ENCODE data around the gene CLEC16A. TPM values are rescaled to one million over a fixed set of nuclear protein-coding genes. Genes with fewer than 3 reads are reported as not detected.

Gene CLEC16A
- total RNA-seq, 4 donors from 2014 or later: 7.6 to 65.6 (median 28.0) TPM

- intact Hi-C loops (cut with DNase I; ENCODE audit: low total_unique reads): no loop called here
- no peaks in the 10 kb centered on the region for H3K4me1 ChIP-seq
- H3K9me3 ChIP-seq: no peaks in the 10 kb centered on the region
- H3K27me3 ChIP-seq: no peaks in the 10 kb centered on the region
- H3K4me3 ChIP-seq: no peak overlapping the region
- no peak for DNase-seq
- no peak overlapping the region for H3K27ac ChIP-seq
- no peaks in the 10 kb centered on the region for H3K36me3 ChIP-seq
- TF ChIP-seq POLR2A (IDR thresholded peaks at IDR 0.05): no peak
- no peak for TF ChIP-seq CTCF (IDR thresholded peaks at IDR 0.05)
Measured at GRCh38 chr16:11140466-11140865, 196.1 kb downstream of the CLEC16A start.

DNA sequence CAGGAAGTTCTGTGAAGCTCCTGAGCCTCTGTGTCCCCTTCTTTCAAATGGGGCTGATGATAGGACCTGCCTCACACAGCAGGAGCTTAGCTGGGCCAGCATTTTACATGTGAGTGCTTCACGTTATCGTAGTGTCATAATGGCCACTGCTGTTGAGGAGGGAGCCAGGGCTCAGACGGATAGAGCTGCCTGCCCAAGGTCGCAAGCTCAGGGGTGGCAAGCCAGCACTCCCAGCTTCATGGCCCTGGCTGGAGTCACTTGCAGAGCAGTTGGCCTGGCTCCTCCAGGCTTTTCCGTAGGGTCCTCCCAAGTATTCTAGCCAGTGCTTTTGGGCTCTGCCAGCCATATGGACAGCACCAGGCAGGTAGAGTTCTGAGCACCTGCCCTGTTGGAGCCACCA, 196.5 kb downstream of the CLEC16A start:
- no peak for DNase-seq
- no peaks in the 10 kb centered on the region for H3K27me3 ChIP-seq
- intact Hi-C loops (cut with DNase I; ENCODE audit: low total_unique reads): no loop called here
- H3K27ac ChIP-seq: no peak overlapping the region
- no peak overlapping the region for H3K4me3 ChIP-seq
- H3K36me3 ChIP-seq: no peaks in the 10 kb centered on the region
- H3K9me3 ChIP-seq: no peaks in the 10 kb centered on the region
- H3K4me1 ChIP-seq: no peaks in the 10 kb centered on the region
- TF ChIP-seq POLR2A (IDR thresholded peaks at IDR 0.05): no peak
- no peak for TF ChIP-seq CTCF (IDR thresholded peaks at IDR 0.05)

- Histone ChIP-seq H3K27ac (no peak overlapping the region), H3K9me3 (no peaks in the 10 kb centered on the region), H3K4me3 (no peak overlapping the region), H3K27me3 (no peaks in the 10 kb centered on the region), H3K4me1 (no peaks in the 10 kb centered on the region), H3K36me3 (no peaks in the 10 kb centered on the region)
- TF ChIP-seq CTCF (IDR thresholded peaks at IDR 0.05): no peak
- no peak for TF ChIP-seq POLR2A (IDR thresholded peaks at IDR 0.05)
- intact Hi-C loops (cut with DNase I; ENCODE audit: low total_unique reads): no loop called here
- DNase-seq: no peak
Measured at GRCh38 chr16:11141409-11142260, 197.3 kb downstream of the CLEC16A start.

DNA sequence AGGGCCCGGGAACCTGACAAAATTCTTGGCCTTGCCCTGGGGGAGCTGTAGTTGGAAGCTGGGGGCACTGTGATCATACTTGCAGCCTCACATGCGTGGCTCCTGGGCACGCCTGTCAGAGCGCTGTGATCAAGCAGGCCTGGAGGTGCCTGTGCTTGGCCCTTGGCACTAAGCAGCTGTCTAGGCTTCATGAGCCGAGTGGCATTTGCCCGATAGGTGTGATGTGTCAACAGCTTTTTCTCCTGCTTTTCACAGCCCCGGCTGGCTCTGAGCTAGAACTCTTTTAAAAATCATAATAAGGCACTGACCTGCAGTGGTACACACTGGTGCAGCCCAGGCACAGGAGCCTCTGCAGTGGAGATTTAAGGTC, 197.9 kb downstream of the CLEC16A start:
- Histone ChIP-seq H3K4me1 (no peaks in the 10 kb centered on the region), H3K9me3 (no peaks in the 10 kb centered on the region), H3K27me3 (no peaks in the 10 kb centered on the region), H3K36me3 (no peaks in the 10 kb centered on the region), H3K4me3 (no peak overlapping the region), H3K27ac (no peak overlapping the region)
- intact Hi-C loops (cut with DNase I; ENCODE audit: low total_unique reads): no loop called here
- DNase-seq: no peak
- TF ChIP-seq CTCF (IDR thresholded peaks at IDR 0.05): no peak
- TF ChIP-seq POLR2A (IDR thresholded peaks at IDR 0.05): no peak

DNA sequence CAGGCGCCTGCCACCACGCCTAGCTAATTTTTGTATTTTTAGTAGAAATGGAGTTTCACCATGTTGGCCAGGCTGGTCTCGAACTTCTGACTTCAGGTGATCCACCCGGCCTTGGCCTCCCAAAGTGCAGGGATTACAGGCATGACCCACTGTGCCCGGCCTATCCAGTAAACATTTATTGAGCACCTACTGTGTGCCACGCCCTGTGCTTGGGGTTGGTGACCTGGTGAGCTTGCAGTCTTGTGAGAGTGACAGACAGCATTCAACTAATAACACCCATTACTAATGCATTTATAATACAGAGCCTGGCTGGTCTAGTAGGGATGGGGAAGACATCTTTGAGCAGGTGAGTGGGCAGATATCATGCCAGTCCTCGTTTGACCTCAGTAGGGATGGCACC, 198.6 kb downstream of the CLEC16A start:
- no peak for DNase-seq
- Histone ChIP-seq H3K27me3 (no peaks in the 10 kb centered on the region), H3K4me1 (no peaks in the 10 kb centered on the region), H3K27ac (no peak overlapping the region), H3K36me3 (no peaks in the 10 kb centered on the region), H3K4me3 (no peak overlapping the region), H3K9me3 (no peaks in the 10 kb centered on the region)
- intact Hi-C loops (cut with DNase I; ENCODE audit: low total_unique reads): no loop called here
- TF ChIP-seq CTCF (IDR thresholded peaks at IDR 0.05): no peak
- TF ChIP-seq POLR2A (IDR thresholded peaks at IDR 0.05): no peak
